ENCODE measurements around the gene GLI2.

GRCh38 chr2:120761911-120762310 lies 26.2 kb downstream of the GLI2 start:
- TF ChIP-seq, protein P1, sequence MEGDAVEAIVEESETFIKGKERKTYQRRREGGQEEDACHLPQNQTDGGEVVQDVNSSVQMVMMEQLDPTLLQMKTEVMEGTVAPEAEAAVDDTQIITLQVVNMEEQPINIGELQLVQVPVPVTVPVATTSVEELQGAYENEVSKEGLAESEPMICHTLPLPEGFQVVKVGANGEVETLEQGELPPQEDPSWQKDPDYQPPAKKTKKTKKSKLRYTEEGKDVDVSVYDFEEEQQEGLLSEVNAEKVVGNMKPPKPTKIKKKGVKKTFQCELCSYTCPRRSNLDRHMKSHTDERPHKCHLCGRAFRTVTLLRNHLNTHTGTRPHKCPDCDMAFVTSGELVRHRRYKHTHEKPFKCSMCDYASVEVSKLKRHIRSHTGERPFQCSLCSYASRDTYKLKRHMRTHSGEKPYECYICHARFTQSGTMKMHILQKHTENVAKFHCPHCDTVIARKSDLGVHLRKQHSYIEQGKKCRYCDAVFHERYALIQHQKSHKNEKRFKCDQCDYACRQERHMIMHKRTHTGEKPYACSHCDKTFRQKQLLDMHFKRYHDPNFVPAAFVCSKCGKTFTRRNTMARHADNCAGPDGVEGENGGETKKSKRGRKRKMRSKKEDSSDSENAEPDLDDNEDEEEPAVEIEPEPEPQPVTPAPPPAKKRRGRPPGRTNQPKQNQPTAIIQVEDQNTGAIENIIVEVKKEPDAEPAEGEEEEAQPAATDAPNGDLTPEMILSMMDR (IDR thresholded peaks at IDR 0.05) = no peak
- no peak for TF ChIP-seq EZH2 (IDR thresholded peaks at IDR 0.05; ENCODE audit: borderline replicate concordance, insufficient read depth, low read depth, low read length, poor library complexity, severe bottlenecking)

Measured in B cell (primary cell).